GM12874 (cell line): Measurements from ENCODE around the gene COX6B2.

Experiments used
- TF ChIP-seq, protein P1 (sequence below): IDR thresholded peaks from 2 replicates; pipeline ENCODE4 v1.5.1; 2011; ENCODE audit warnings: low read depth, mild to moderate bottlenecking, control low read depth, low read length, moderate library complexity; ENCODE audit not compliant: insufficient read depth

Gene COX6B2

DNA sequence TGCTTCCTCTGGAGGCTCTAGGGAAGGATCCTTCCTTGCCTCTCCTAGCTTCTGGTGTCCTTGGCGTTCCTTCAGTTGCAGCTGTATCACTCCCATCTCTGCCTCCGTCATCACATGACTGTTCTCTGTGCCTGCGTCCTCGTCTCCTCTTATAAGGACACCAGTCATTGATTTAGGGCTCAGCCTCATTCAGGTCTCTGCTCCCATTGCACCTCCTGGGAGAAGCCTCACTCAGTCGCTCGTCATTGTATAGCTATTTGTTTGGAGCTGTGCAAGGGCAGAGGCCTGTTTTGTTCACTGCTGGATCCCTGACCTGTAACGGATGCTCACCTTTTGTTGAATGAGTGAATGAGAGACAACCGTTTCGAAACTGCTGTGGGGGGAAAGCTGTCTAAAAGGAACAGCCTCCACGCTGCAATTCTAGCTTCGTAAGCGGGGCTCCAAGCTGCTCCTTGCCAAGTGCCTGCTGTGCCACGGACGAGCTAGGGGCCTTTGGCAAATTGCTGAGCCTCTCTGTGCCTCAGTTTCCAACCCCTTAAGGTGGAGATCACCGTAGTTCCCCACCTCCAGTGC, 53.5 kb downstream of the COX6B2 start:
- TF ChIP-seq, protein P1, sequence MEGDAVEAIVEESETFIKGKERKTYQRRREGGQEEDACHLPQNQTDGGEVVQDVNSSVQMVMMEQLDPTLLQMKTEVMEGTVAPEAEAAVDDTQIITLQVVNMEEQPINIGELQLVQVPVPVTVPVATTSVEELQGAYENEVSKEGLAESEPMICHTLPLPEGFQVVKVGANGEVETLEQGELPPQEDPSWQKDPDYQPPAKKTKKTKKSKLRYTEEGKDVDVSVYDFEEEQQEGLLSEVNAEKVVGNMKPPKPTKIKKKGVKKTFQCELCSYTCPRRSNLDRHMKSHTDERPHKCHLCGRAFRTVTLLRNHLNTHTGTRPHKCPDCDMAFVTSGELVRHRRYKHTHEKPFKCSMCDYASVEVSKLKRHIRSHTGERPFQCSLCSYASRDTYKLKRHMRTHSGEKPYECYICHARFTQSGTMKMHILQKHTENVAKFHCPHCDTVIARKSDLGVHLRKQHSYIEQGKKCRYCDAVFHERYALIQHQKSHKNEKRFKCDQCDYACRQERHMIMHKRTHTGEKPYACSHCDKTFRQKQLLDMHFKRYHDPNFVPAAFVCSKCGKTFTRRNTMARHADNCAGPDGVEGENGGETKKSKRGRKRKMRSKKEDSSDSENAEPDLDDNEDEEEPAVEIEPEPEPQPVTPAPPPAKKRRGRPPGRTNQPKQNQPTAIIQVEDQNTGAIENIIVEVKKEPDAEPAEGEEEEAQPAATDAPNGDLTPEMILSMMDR = no peak

DNA sequence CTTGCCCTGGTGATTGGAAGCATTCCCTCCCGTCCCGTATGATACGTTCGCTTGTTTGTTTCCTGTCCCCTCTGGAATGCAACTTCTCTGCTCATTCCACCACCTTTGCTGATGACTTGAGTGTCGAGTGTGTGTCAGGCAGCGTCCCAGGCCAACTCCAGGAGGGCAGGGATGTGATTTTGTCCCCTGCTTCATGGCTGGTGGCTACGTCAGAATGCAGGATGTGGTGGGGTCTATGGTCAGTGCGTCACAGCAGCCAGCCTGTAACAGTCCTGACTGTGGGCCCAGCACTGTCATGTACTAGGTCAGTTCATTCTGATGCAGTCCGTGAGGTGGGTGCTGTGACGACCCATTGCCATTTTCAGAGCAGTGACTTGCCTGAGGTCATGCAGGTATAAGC, 54.5 kb downstream of the COX6B2 start:
- TF ChIP-seq, protein P1 = no peak
